A673 (cell line): ENCODE results near the gene ZNF3. TPM values are rescaled to one million over a fixed set of nuclear protein-coding genes. Genes with fewer than 3 reads are reported as not detected.

ENCODE experiments used
- BruUV-seq: library from RNA; stranded (reverse); fragments of 400-500 nt; replicated peaks from 2 replicates; lab custom pipeline; 2021; lab: Mats Ljungman, UMichigan
- CTCF ChIA-PET: fragments of 300-600 bp; sonication (Branson Sonifier 250); formaldehyde crosslinking; loops from one replicate; lab custom pipeline; 2022; ENCODE audit warnings: antibody characterized with exemption; lab: Charles Lee
- POLR2A ChIA-PET: fragments of 300-600 bp; sonication (Branson Sonifier 250); formaldehyde crosslinking; loops from one replicate; lab custom pipeline; 2022; ENCODE audit warnings: antibody characterized with exemption; ENCODE audit not compliant: low non-redundant PET; lab: Charles Lee
- DNase-seq: peaks from one replicate; pipeline ENCODE4 v3.0.0-alpha.2; 2015; ENCODE audit warnings: low spot score
- H3K27ac ChIP-seq: fragments of 200-600 bp; sonication (generic); 2 replicates; pipeline ENCODE4 v1.5.1; 2016; ENCODE audit warnings: mixed run types, low read depth, mild to moderate bottlenecking, mixed read lengths, antibody characterized with exemption, low read length; ENCODE audit not compliant: poor library complexity, severe bottlenecking
- H3K27me3 ChIP-seq: fragments of 200-600 bp; sonication (generic); replicated peaks from 2 replicates; pipeline ENCODE4 v1.6.1; 2017; ENCODE audit warnings: mixed run types, low read depth, mild to moderate bottlenecking, mixed read lengths, antibody characterized with exemption, low read length; ENCODE audit not compliant: insufficient read depth, poor library complexity
- H3K36me3 ChIP-seq: fragments of 200-600 bp; sonication (generic); 2 replicates; pipeline ENCODE4 v1.6.1; 2016; ENCODE audit warnings: mixed run types, mild to moderate bottlenecking, mixed read lengths, antibody characterized with exemption, low read length; ENCODE audit not compliant: insufficient read depth, poor library complexity, severe bottlenecking
- H3K4me1 ChIP-seq: fragments of 200-600 bp; sonication (generic); 2 replicates; pipeline ENCODE4 v1.6.1; 2017; ENCODE audit warnings: mixed run types, mild to moderate bottlenecking, mixed read lengths, antibody characterized with exemption, low read length; ENCODE audit not compliant: insufficient read depth, poor library complexity, severe bottlenecking
- H3K4me3 ChIP-seq: fragments of 200-600 bp; sonication (generic); 2 replicates; pipeline ENCODE4 v1.5.1; 2016; ENCODE audit warnings: low read depth, mixed run types, mild to moderate bottlenecking, mixed read lengths, low read length; ENCODE audit not compliant: poor library complexity, severe bottlenecking
- H3K9me3 ChIP-seq: fragments of 200-600 bp; sonication (generic); 2 replicates; pipeline ENCODE4 v1.6.1; 2016; ENCODE audit warnings: mixed run types, low read depth, mild to moderate bottlenecking, mixed read lengths, antibody characterized with exemption, low read length; ENCODE audit not compliant: poor library complexity, severe bottlenecking
- CTCF ChIP-seq: fragments of 300-800, 200-600 bp; sonication (generic); conservative IDR thresholded peaks from 2 replicates; pipeline ENCODE4 v1.5.1; 2017; ENCODE audit warnings: low read depth, mild to moderate bottlenecking, antibody characterized with exemption, low read length, moderate library complexity, mixed read lengths
- EZH2 ChIP-seq: fragments of 200-600 bp; sonication (generic); IDR thresholded peaks from 2 replicates; pipeline ENCODE4 v1.6.1; 2017; ENCODE audit warnings: borderline replicate concordance, low read depth, mild to moderate bottlenecking, mixed read lengths, antibody characterized with exemption, low read length; ENCODE audit not compliant: poor library complexity, severe bottlenecking
- intact Hi-C: fragments of 100-400 bp; cut with micrococcal nuclease; formaldehyde crosslinking; loops from one replicate; pipeline ENCODE4 v1.10.0; 2022; ENCODE audit not compliant: unreplicated experiment
- total RNA-seq: library from RNA; stranded (reverse); gene quantifications from 2 replicates; pipeline ENCODE4 v1.2.3, GENCODE V29; 2021

The ZNF3 gene
- total RNA-seq, 1 experiment from 2014 or later, result 50.2 TPM

GRCh38 chr7:100063376-100063775, 18.1 kb downstream of the ZNF3 start:
- CTCF ChIA-PET, result no interaction called here
- POLR2A ChIA-PET, result no interaction called here

DNA sequence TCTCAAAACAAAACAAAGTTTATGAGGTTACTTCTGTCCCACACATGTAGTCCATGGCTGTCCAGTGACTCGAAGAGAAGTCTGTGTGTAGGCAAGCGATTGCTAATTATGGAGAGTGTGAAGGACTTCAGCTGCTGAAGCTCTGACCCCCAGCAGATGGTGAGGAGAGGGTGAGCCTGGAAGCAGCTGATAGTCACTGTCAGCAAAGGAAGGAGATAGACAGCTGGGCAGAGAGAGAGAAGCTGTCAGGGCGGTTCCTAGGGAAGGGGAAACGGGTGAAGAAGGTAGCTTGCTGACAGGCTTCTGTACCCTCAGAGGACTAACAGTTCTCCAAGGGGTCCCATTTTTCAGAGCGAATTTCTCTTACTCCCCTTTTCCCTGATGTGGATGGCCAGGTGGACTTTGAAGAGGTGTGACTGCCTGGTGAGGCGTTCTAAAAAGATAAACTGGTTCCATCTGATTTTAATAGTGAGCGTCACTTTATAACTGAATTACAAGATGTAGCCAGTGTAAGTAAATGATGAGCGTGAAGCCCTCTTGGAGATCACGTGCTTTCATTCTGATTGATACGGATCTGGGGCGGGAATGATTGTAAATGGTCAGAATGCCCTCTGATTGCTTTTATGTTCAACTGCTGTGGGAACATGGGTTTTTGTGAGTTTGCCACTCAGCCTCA, 19.9 kb downstream of the ZNF3 start:
- H3K27ac ChIP-seq, result no peak overlapping the region
- TF ChIP-seq CTCF, result no peak
- no peak for TF ChIP-seq EZH2
- H3K36me3 ChIP-seq, result peaks cover 53% of the 10 kb centered on the region
- ChIA-PET POLR2A (interaction anchor here (0.6 kb wide), 1 partner anchor 309 kb away, joined by 8 read pairs; no protein-coding TSS in a partner anchor), CTCF (no interaction called here)
- no TSS peak for BruUV-seq
- no peak for DNase-seq
- no peaks in the 10 kb centered on the region for H3K27me3 ChIP-seq
- H3K4me1 ChIP-seq, result no peaks in the 10 kb centered on the region
- intact Hi-C loops, result no loop called here
- H3K9me3 ChIP-seq, result no peaks in the 10 kb centered on the region
- no peak overlapping the region for H3K4me3 ChIP-seq

More at GRCh38 chr7:100063376-100063775, 18.1 kb downstream of the ZNF3 start:
- no peak for DNase-seq
- intact Hi-C loops, result no loop called here
- no TSS peak for BruUV-seq
- TF ChIP-seq EZH2 (no peak), CTCF (no peak)
- Histone ChIP-seq H3K4me3 (no peak overlapping the region), H3K36me3 (peaks cover 38% of the 10 kb centered on the region), H3K27ac (no peak overlapping the region), H3K9me3 (no peaks in the 10 kb centered on the region), H3K27me3 (no peaks in the 10 kb centered on the region), H3K4me1 (no peaks in the 10 kb centered on the region)

DNA sequence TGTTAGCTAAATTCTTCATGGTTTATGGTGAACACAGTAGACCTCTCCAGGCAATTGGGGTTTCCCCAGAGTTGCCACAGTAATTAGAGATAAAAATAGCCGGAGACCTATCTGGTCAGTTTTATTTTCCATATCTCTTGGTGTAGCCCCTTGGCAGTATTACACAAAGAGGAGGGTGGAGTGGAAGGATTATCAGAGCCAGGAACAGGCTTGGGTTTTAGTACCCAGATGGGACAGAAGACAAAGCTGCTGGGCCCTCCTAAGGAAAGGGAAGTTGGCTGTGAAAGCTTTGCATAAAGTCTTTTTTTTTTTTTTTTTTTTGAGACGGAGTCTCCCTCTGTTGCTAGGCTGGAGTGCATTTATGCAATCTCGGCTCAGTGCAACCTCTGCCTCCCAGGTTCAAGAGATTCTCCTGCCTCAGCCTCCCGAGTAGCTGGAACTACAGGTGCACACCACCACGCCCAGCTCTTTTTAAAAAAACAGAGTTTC, 22.2 kb downstream of the ZNF3 start:
- H3K4me1 ChIP-seq, result no peaks in the 10 kb centered on the region
- POLR2A ChIA-PET, result no interaction called here
- intact Hi-C loops, result no loop called here
- no peak overlapping the region for H3K27ac ChIP-seq
- CTCF ChIA-PET, result no interaction called here
- H3K4me3 ChIP-seq, result no peak overlapping the region
- no TSS peak for BruUV-seq
- no peaks in the 10 kb centered on the region for H3K9me3 ChIP-seq
- DNase-seq, result no peak
- peaks cover 43% of the 10 kb centered on the region for H3K36me3 ChIP-seq
- H3K27me3 ChIP-seq, result no peaks in the 10 kb centered on the region
- TF ChIP-seq EZH2 (no peak), CTCF (no peak)
